IPS-18a (cell line): Measurements from ENCODE around the gene THADA.

Source experiments
- H3K27ac ChIP-seq: one replicate; pipeline ENCODE4 v1.5.1; 2013; ENCODE audit warnings: low read length
- H3K27me3 ChIP-seq: one replicate; pipeline ENCODE4 v1.6.1; 2013; ENCODE audit warnings: mild to moderate bottlenecking, low read length; ENCODE audit not compliant: control insufficient read depth, insufficient read depth
- H3K36me3 ChIP-seq: one replicate; pipeline ENCODE4 v1.6.1; 2013; ENCODE audit warnings: low read depth, low read length; ENCODE audit not compliant: control insufficient read depth
- H3K4me1 ChIP-seq: one replicate; pipeline ENCODE4 v1.6.1; 2013; ENCODE audit warnings: low read depth, low read length; ENCODE audit not compliant: control insufficient read depth
- H3K4me3 ChIP-seq: one replicate; pipeline ENCODE4 v1.5.1; 2013; ENCODE audit warnings: low read length
- H3K9ac ChIP-seq: one replicate; pipeline ENCODE4 v1.6.1; 2013; ENCODE audit warnings: mild to moderate bottlenecking, low read length, moderate library complexity
- H3K9me3 ChIP-seq: one replicate; pipeline ENCODE4 v1.6.1; 2013; ENCODE audit warnings: low read depth, low read length; ENCODE audit not compliant: control insufficient read depth

THADA gene

GRCh38 chr2:43248621-43249020 lies 347.2 kb downstream of the THADA start:
- H3K9ac ChIP-seq, result no peak overlapping the region
- H3K4me1 ChIP-seq, result no peaks in the 10 kb centered on the region
- H3K27ac ChIP-seq, result no peak overlapping the region
- H3K27me3 ChIP-seq, result no peaks in the 10 kb centered on the region
- no peak overlapping the region for H3K4me3 ChIP-seq
- H3K9me3 ChIP-seq, result no peaks in the 10 kb centered on the region
- H3K36me3 ChIP-seq, result no peaks in the 10 kb centered on the region

GRCh38 chr2:43246641-43247040 lies 349.2 kb downstream of the THADA start:
- Histone ChIP-seq H3K4me1 (no peaks in the 10 kb centered on the region), H3K27ac (no peak overlapping the region), H3K9me3 (no peaks in the 10 kb centered on the region), H3K9ac (no peak overlapping the region), H3K36me3 (no peaks in the 10 kb centered on the region), H3K4me3 (no peak overlapping the region), H3K27me3 (no peaks in the 10 kb centered on the region)

- Histone ChIP-seq H3K4me1 (no peaks in the 10 kb centered on the region), H3K27ac (no peak overlapping the region), H3K27me3 (no peaks in the 10 kb centered on the region), H3K9ac (no peak overlapping the region), H3K36me3 (no peaks in the 10 kb centered on the region), H3K4me3 (no peak overlapping the region), H3K9me3 (no peaks in the 10 kb centered on the region)
Measured at GRCh38 chr2:43241558-43241957, 354.3 kb downstream of the THADA start.

GRCh38 chr2:43240766-43241150 lies 355.1 kb downstream of the THADA start:
- Histone ChIP-seq H3K4me1 (no peaks in the 10 kb centered on the region), H3K36me3 (no peaks in the 10 kb centered on the region), H3K27ac (no peak overlapping the region), H3K9me3 (no peaks in the 10 kb centered on the region), H3K27me3 (no peaks in the 10 kb centered on the region), H3K9ac (no peak overlapping the region), H3K4me3 (no peak overlapping the region)

GRCh38 chr2:43239981-43240765 lies 355.7 kb downstream of the THADA start:
- Histone ChIP-seq H3K36me3 (no peaks in the 10 kb centered on the region), H3K9ac (no peak overlapping the region), H3K4me1 (no peaks in the 10 kb centered on the region), H3K4me3 (no peak overlapping the region), H3K9me3 (no peaks in the 10 kb centered on the region), H3K27ac (no peak overlapping the region), H3K27me3 (no peaks in the 10 kb centered on the region)

- no peaks in the 10 kb centered on the region for H3K27me3 ChIP-seq
- H3K9ac ChIP-seq, result no peak overlapping the region
- H3K9me3 ChIP-seq, result no peaks in the 10 kb centered on the region
- H3K4me3 ChIP-seq, result no peak overlapping the region
- no peaks in the 10 kb centered on the region for H3K36me3 ChIP-seq
- H3K4me1 ChIP-seq, result no peaks in the 10 kb centered on the region
- H3K27ac ChIP-seq, result no peak overlapping the region
Measured at GRCh38 chr2:43238813-43239212, 357.0 kb downstream of the THADA start.

- H3K36me3 ChIP-seq, result no peaks in the 10 kb centered on the region
- no peaks in the 10 kb centered on the region for H3K4me1 ChIP-seq
- no peaks in the 10 kb centered on the region for H3K9me3 ChIP-seq
- no peak overlapping the region for H3K9ac ChIP-seq
- no peak overlapping the region for H3K27ac ChIP-seq
- no peak overlapping the region for H3K4me3 ChIP-seq
- H3K27me3 ChIP-seq, result no peaks in the 10 kb centered on the region
Measured at GRCh38 chr2:43238176-43238575, 357.7 kb downstream of the THADA start.

GRCh38 chr2:43233218-43234212 lies 362.3 kb downstream of the THADA start:
- no peaks in the 10 kb centered on the region for H3K9me3 ChIP-seq
- H3K27ac ChIP-seq, result no peak overlapping the region
- H3K4me1 ChIP-seq, result peaks cover 15% of the 10 kb centered on the region
- no peaks in the 10 kb centered on the region for H3K36me3 ChIP-seq
- no peak overlapping the region for H3K4me3 ChIP-seq
- H3K27me3 ChIP-seq, result no peaks in the 10 kb centered on the region
- no peak overlapping the region for H3K9ac ChIP-seq

- H3K9me3 ChIP-seq, result no peaks in the 10 kb centered on the region
- peaks cover 23% of the 10 kb centered on the region for H3K4me1 ChIP-seq
- H3K36me3 ChIP-seq, result no peaks in the 10 kb centered on the region
- no peaks in the 10 kb centered on the region for H3K27me3 ChIP-seq
- no peak overlapping the region for H3K27ac ChIP-seq
- no peak overlapping the region for H3K9ac ChIP-seq
- H3K4me3 ChIP-seq, result no peak overlapping the region
Measured at GRCh38 chr2:43230951-43231827, 364.6 kb downstream of the THADA start.

GRCh38 chr2:43230351-43230885 lies 365.4 kb downstream of the THADA start:
- Histone ChIP-seq H3K9ac (no peak overlapping the region), H3K36me3 (no peaks in the 10 kb centered on the region), H3K9me3 (no peaks in the 10 kb centered on the region), H3K4me3 (no peak overlapping the region), H3K27me3 (no peaks in the 10 kb centered on the region), H3K4me1 (peaks cover 23% of the 10 kb centered on the region), H3K27ac (no peak overlapping the region)
